Measurements from ENCODE around the gene ANKRD42.

Gene ANKRD42

DNA sequence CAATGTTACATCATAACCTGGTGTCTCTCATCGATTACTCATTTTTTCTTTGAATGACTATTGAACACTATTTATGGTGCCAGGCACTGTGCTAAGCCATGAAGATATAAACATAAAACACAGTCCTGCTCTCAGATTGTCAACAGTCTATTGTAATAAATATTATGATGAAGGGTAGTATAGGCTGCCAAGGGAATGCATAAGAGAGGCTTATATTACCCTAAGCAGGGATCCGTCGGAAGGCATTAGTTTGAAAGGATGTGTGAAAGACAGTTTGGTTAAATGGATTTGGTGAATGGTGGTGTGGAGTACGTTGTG is 99.9 kb downstream of the ANKRD42 start:
- no peak for DNase-seq

DNA sequence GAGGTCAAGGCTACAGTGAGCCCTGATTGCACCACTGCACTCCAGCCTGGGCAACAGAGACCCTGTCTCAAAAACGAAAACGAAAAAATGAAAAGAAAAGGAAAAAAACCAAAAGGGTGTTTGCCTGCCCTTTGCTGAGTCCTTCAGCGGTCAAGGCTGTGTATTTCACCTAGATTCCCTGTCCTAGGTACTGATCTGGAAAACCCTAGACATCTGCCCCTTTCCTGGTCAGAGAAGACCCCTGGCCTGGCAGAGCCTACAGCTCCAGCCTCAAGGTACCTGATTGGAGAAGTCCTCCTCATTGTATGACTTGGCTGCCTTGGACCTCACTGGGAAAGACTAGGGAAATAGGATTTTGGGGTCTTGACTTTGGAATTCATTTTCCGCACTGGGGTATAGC is 100.7 kb downstream of the ANKRD42 start:
- no peak for DNase-seq

All from bone marrow (tissue), 2 donors.